ENCODE data around the gene COQ10B.
"Not testable (repeated sequence)": the region's sequence is repeated elsewhere in the genome, so short reads cannot be mapped to it uniquely, and the experiment has no call there.

COQ10B gene

GRCh38 chr2:197453123-197453913 lies at the start of gene COQ10B:
Gene COQ10B (plus strand): TSS chr2:197453552. CDS start chr2:197453561, 9 bp downstream.
- peak; percentile 97 for DNase-seq

GRCh38 chr2:197405582-197405981 lies 47.8 kb upstream of the COQ10B start:
- DNase-seq: no peak

GRCh38 chr2:197414039-197414438 lies 39.3 kb upstream of the COQ10B start:
- DNase-seq: no peak

GRCh38 chr2:197414515-197414914 lies 38.8 kb upstream of the COQ10B start:
- no peak for DNase-seq

- DNase-seq: no peak
Measured at GRCh38 chr2:197416268-197416667, 37.1 kb upstream of the COQ10B start.

- no peak for DNase-seq
Measured at GRCh38 chr2:197419438-197419837, 33.9 kb upstream of the COQ10B start.

GRCh38 chr2:197423307-197423706 lies 30.0 kb upstream of the COQ10B start:
- DNase-seq: no peak

GRCh38 chr2:197425550-197425949 lies 27.8 kb upstream of the COQ10B start:
- no peak for DNase-seq

GRCh38 chr2:197426723-197427603 lies 26.4 kb upstream of the COQ10B start:
- DNase-seq: no peak

- DNase-seq: no peak
Measured at GRCh38 chr2:197427986-197428385, 25.4 kb upstream of the COQ10B start.

- DNase-seq: no peak
Measured at GRCh38 chr2:197431858-197432257, 21.5 kb upstream of the COQ10B start.

- DNase-seq: not testable (repeated sequence)
Measured at GRCh38 chr2:197432527-197432926, 20.8 kb upstream of the COQ10B start.

GRCh38 chr2:197433780-197434438 lies 19.4 kb upstream of the COQ10B start:
- no peak for DNase-seq

GRCh38 chr2:197434541-197435513 lies 18.5 kb upstream of the COQ10B start, which contains the start of gene SF3B1:
Gene SF3B1 (minus strand): TSS chr2:197435028. CDS start chr2:197434999, 29 bp downstream.
- peak; percentile 99 for DNase-seq

- no peak for DNase-seq
Measured at GRCh38 chr2:197435598-197436420, 17.5 kb upstream of the COQ10B start.

GRCh38 chr2:197437380-197437779 lies 16.0 kb upstream of the COQ10B start:
- DNase-seq: no peak

GRCh38 chr2:197442857-197443256 lies 10.5 kb upstream of the COQ10B start:
- no peak for DNase-seq

- DNase-seq: no peak
Measured at GRCh38 chr2:197445746-197446145, 7.6 kb upstream of the COQ10B start.

- no peak for DNase-seq
Measured at GRCh38 chr2:197446844-197447243, 6.5 kb upstream of the COQ10B start.

GRCh38 chr2:197450465-197450864 lies 2.9 kb upstream of the COQ10B start:
- no peak for DNase-seq

- DNase-seq: not testable (repeated sequence)
Measured at GRCh38 chr2:197450935-197451358, 2.4 kb upstream of the COQ10B start.

Measured in activated effector memory CD4-positive, alpha-beta T cell treated with Interleukin-2 at 50 U/mL for 16 hours (primary cell).